ENCODE results near the gene RBM14.
"Not testable (repeated sequence)": the region's sequence is repeated elsewhere in the genome, so short reads cannot be mapped to it uniquely, and the experiment has no call there.

The RBM14 gene

GRCh38 chr11:66598993-66599392, 17.4 kb upstream of the RBM14 start:
- DNase-seq (ENCODE audit: low read depth in 4 of 4, low spot score in 1 of 4), result no peak

- DNase-seq (ENCODE audit: low read depth in 4 of 4, low spot score in 1 of 4), result no peak
These were observed 16.2 kb upstream of the RBM14 start for GRCh38 chr11:66600219-66600618.

DNA sequence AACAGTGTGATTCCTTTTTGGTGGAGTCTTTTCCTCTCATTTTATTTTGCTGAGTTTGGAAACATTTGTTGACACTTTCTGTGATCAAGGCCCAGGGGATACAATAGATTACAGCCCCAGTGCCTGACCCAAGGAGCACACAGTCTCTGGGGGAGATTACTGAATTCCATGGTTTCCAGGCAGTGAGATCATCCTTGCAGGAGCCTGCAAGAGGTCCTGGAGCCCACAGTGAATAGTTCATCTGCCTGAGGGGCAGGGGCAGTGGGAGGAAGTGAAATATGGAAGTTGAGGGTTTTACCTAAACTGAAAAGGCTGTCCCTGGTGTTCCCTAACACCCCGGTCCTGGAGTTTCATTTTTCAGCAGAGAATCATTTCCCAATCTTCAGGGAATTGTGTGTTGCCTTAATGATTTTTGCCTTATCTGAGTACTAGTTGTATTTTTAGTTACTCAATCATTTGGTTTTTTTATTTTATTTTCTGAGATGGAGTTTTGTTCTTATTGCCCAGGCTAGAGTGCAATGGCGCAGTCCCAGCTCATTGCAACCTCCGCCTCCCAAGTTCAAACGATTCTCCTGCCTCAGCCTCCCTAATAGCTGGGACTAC, 15.7 kb upstream of the RBM14 start:
- no peak for DNase-seq (ENCODE audit: low read depth in 4 of 4, low spot score in 1 of 4)

- no peak for DNase-seq (ENCODE audit: low read depth in 4 of 4, low spot score in 1 of 4)
These were observed 13.4 kb upstream of the RBM14 start for GRCh38 chr11:66603072-66603471.

DNA sequence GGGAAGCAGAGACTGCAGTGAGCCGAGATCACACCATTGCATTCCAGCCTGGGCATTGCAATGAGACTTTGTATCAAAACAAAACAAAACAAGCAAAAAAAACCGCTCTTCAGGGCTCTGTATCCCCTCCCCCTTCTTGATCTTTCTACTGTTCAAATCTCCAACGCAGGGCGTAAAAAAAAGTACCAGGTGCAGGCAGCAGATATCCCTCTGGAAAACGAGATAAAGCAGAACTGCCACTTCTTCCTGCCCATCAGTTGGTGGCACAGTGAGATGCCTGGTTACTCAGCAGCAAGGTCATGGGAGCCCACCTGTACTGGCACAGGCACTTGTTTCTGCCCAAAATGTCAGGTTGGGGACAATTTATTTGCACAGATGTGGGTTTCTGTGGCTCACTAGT, 12.3 kb upstream of the RBM14 start:
- no peak for DNase-seq (ENCODE audit: low read depth in 4 of 4, low spot score in 1 of 4)

- not testable (repeated sequence) for DNase-seq (ENCODE audit: low read depth in 4 of 4, low spot score in 1 of 4)
These were observed 9.8 kb upstream of the RBM14 start for GRCh38 chr11:66606608-66607007.

- DNase-seq (ENCODE audit: low read depth in 4 of 4, low spot score in 1 of 4), result no peak
These were observed 9.2 kb upstream of the RBM14 start for GRCh38 chr11:66607126-66607834.

DNA sequence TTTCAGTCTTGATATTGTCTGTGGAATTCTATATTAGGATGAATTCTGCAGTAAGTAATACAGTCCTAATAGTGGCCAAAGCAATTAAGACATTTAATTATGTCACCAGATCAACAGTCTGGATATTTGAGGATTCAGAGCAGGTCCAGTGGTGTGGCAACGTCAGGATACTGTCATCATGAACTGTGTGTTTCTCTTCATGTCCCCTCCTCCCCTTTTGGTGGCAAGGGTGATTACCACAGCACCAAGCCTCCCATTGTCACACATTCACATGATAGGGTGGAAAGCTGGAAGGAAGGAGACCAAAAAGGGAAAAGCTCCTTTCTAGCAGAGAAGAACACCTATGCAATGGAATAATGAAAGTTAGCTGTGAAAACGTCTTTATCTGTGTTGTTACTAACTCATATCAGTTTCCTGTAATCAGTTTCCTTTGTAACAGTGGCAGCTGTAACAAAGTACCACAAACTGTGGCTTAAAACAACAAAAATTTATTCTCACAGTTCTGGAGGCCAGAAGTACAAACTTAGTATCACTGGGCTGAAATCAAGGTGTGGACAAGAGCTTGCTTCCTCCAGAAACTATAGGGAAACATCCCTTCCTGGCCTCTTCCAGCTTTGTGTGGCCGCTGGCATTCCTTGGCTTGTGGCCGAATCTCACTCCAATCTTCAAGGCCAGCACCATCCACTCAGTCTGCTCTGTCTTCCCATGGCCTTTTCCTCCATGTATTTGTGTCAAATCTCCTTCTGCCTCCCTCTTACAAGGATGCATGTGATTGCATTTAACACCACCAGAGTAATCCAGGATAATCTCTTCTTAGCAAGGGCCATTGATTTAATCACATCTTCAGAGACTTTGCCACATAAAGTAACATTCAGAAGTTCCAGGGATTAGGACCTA, 6.5 kb upstream of the RBM14 start:
- no peak for DNase-seq (ENCODE audit: low read depth in 4 of 4, low spot score in 1 of 4)

DNA sequence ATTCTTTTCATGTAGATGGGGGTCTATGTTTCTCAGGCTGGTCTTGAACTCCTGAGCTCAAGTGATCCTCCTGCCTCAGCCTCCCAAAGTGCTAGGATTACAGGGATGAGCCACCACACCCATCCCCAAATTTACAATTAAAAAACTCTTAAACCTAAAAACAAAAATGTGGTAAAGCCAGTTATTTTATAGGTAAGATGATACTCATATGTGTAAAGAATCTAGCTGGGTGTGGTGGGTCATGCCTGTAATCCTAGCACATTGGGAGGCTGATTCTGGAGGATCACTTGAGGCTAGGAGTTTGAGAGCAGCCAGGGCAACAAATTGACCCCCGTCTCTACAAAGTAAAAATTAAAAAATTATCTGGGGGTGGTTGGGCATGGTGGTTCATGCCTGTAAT, 4.0 kb upstream of the RBM14 start:
- DNase-seq (ENCODE audit: low read depth in 4 of 4, low spot score in 1 of 4), result no peak

DNA sequence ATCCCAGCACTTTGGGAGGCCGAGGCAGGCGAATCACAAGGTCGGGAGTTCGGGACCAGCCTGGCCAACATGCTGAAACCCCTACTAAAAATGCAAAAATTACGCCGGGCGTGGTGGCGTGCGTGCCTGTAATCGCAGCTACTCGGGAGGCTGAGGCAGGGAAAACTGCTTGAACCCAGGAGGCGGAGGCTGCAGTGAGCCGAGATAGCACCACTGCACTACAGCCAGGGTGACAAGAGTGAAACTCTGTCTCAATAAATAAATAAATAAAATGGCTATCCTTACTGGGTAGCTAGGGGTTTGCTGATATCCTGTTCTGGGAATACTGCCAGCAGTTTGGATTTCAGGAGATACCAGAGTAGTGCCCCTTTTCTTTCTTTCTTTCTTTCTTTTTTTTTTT, 2.4 kb upstream of the RBM14 start:
- DNase-seq (ENCODE audit: low read depth in 4 of 4, low spot score in 1 of 4), result no peak

DNA sequence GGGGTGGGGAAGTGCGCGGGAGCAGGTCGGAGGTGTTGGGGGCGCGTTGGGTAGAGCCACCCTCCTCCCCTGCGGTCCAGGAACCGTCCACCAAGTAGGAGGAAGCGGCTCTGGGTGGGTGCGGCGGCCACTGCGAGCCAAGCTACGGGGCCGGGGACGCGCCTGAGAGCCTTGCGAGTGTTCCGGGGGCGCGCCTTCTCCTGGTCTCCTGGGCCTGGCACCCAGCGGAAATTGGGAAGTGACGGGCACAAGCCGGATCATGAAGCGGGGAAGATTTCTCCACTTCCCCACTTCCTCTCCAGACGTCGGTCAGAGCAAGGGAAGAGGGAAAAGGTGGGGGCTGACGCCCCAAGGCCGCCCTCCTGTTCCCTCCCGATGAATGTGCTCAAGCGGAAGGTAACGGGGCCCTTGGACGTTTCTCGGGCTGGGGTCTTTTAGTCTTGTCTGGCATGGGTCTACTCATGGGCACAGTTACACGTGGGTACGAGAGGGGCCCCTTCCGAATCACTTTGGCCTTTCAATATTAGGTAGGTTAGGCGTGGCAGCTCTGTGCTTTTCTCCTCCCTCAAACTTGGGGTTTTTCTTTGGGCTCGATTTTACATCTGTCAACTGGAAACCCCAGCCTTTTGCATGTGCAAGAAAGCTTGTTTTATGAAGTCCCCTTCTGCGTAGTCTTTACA, 865 bp downstream of the RBM14 start:
- DNase-seq (ENCODE audit: low read depth in 4 of 4, low spot score in 1 of 4), result no peak

GRCh38 chr11:66619080-66619554, 2.7 kb downstream of the RBM14 start:
- DNase-seq (ENCODE audit: low read depth in 4 of 4, low spot score in 1 of 4), result no peak

DNA sequence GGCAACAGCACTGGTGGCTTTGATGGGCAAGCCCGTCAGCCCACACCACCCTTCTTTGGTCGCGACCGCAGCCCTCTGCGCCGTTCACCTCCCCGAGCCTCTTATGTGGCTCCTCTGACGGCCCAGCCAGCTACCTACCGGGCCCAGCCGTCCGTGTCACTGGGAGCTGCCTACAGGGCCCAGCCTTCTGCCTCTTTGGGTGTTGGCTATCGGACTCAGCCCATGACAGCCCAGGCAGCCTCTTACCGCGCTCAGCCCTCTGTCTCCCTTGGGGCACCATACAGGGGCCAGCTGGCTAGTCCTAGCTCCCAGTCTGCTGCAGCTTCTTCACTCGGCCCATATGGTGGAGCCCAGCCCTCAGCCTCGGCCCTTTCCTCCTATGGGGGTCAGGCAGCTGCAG, 8.0 kb downstream of the RBM14 start:
- no peak for DNase-seq (ENCODE audit: low read depth in 4 of 4, low spot score in 1 of 4)

- DNase-seq (ENCODE audit: low read depth in 4 of 4, low spot score in 1 of 4), result no peak
These were observed 8.8 kb downstream of the RBM14 start for GRCh38 chr11:66625041-66625751.

DNA sequence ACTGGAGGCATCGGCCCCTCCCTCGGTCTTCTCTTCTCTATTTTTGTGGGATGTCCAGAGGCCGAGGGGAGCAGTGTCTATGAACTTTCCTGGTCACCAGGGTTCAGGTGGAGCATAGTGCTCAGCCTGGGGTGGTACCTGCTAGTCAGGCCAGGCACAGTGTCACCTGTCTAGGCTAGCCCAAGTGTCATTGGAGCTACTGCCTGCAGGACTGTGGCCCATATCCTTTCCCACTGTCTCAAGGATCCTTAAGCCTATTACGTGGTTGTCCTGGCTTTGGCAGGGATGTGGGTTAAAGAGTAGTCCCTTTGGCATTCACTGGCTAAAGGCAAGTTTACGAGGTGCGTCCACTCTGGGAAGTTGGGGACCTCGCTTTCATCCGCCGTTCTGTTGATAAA, 9.3 kb downstream of the RBM14 start:
- no peak for DNase-seq (ENCODE audit: low read depth in 4 of 4, low spot score in 1 of 4)

DNA sequence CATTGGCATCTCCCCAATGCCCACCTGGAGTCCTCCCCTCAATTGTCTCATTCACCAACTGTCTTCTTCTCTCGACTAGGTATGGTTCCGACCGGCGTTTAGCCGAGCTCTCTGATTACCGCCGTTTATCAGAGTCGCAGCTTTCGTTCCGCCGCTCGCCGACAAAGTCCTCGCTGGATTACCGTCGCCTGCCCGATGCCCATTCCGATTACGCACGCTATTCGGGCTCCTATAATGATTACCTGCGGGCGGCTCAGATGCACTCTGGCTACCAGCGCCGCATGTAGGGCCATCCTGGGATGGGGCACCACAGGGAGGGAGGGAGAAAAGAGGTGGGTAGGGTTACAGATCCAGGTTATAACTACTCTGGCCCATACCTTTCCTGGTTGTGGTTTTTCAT, 10.0 kb downstream of the RBM14 start:
- DNase-seq (ENCODE audit: low read depth in 4 of 4, low spot score in 1 of 4), result no peak

DNA sequence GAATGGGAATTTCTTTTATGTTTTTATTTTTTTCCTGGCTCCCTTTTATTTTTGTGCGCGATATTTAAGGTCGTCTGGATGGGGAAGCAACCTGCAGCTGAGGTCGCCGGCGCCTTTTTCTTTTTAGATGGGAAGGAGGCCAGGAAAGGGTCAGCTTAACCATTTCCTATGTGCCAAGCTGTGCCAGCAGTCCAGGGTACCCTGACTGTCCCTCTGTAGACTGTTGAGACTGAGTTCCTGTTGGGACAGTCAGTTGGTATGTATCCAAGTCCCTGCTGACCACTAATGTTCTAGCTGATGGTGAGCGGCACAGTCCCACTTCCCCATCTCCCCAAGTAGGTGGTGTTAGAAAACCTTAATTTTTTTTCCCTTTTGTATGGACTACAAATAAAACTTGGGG, 10.5 kb downstream of the RBM14 start:
- DNase-seq (ENCODE audit: low read depth in 4 of 4, low spot score in 1 of 4), result no peak

DNA sequence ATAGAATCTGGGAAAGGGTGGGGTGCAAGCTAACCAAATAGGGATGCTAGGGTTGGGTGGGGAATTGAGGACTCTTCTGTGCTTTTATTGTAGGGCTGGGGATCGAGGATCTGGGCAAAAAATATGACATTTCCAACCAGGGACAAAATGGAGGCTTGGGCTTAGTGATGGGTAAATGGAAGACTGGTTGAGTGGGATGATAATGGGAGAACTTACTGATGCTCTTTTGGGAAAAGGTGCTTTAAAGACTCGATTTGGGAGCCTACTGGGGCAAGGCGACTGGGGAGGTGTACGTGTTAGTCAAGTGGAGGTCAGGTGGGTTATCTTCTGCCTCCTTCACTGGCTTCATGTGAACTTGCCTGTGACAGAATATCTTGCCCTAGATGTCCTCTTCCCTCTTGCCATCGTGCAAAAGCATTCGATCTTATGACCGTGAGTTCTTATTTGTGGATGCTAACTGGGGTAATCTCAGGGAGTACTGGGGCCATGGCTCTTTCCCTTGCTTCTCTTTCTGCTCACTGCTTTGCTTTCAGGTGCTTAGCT, 11.7 kb downstream of the RBM14 start:
- DNase-seq (ENCODE audit: low read depth in 4 of 4, low spot score in 1 of 4), result no peak

GRCh38 chr11:66629356-66629755, 12.9 kb downstream of the RBM14 start:
- no peak for DNase-seq (ENCODE audit: low read depth in 4 of 4, low spot score in 1 of 4)

GRCh38 chr11:66631883-66632282, 15.5 kb downstream of the RBM14 start:
- no peak for DNase-seq (ENCODE audit: low read depth in 4 of 4, low spot score in 1 of 4)

GRCh38 chr11:66632952-66633351, 16.5 kb downstream of the RBM14 start:
- no peak for DNase-seq (ENCODE audit: low read depth in 4 of 4, low spot score in 1 of 4)

All from stimulated activated CD4-positive, alpha-beta T cell treated with anti-CD3 and anti-CD28 coated beads, Interleukin-1b, Interleukin-23, amount 100 ng/mL, for 24 hours (primary cell).